GM20000 (cell line): ENCODE results near the gene SPINK6.

Source experiments
- DNase-seq: peaks from one replicate; pipeline ENCODE4 v3.0.0; 2012; ENCODE audit warnings: low spot score
- CTCF ChIP-seq: IDR thresholded peaks from 2 replicates; pipeline ENCODE4 v1.5.1; 2012; ENCODE audit warnings: mild to moderate bottlenecking, control low read depth; ENCODE audit errors: extremely low read depth, missing control alignments

The SPINK6 gene, protein sequence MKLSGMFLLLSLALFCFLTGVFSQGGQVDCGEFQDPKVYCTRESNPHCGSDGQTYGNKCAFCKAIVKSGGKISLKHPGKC

DNA sequence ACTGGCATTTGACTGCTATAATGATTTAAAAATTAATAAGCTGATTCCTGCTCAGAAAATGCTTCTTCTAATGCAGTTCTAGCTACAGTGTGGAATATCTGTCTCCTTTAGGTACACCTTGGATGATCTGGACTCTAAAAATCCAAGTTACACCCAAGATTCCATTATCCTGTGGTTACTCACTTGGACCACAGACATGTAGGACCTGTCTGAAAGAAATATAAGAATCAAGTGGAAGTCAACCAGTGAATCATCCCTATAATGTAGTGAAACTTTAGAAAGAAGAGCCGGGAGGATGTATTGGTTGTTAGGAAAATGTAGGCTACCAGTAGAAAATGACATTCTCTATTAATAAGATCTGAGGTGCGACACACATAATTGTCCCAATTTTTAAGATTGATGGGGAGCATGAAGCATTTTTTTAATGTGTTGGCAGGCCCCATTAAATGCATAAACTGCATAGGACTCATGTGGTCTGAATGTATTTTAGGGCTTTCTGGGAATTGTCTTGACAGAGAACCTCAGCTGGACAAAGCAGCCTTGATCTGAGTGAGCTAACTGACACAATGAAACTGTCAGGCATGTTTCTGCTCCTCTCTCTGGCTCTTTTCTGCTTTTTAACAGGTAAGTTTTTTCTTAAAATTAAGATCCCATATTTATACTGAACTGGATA is at the start of gene SPINK6:
Gene SPINK6 (plus strand): TSS at position 512 of the 673 bp plus-strand sequence. CDS start 55 bp downstream, at position 567.
- no peak for DNase-seq
- TF ChIP-seq CTCF = no peak

DNA sequence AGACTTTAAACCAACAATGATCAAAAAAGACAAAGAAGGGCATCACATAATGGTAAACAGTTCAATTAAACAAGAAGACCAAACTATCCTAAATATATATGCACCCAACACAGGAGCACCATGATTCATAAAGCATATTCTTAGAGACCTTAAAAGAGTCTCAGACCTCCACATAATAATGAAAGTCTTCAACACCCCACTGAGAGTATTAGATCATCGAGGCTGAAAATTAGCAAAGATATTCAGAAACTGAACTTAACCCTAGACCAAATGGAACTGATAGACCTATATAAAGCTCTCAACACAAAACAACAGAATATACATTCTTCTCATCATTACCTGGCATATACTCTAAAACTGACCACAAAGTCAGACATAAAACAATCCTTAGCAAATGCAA is 46.2 kb upstream of the SPINK6 start:
- TF ChIP-seq CTCF = no peak
- no peak for DNase-seq

DNA sequence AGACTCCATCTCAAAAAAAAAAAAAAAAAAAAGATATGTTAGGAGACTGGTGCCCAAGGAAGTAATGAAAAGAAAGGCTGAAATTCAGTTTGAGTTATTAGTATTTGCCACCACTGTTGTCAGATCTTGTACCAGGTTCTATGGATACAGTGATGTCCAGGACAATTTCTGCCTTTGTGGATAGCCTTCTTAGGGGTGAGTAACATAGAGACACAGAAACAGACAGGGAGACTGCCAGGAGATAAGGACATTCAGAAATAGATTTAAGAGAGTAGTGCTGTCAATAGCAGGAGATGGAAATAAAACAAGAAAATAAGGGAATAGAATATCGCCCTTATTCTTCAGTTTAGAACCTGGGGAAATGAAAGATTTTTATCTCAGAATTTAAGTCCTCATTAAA is 40.8 kb upstream of the SPINK6 start:
- no peak for TF ChIP-seq CTCF
- no peak for DNase-seq

DNA sequence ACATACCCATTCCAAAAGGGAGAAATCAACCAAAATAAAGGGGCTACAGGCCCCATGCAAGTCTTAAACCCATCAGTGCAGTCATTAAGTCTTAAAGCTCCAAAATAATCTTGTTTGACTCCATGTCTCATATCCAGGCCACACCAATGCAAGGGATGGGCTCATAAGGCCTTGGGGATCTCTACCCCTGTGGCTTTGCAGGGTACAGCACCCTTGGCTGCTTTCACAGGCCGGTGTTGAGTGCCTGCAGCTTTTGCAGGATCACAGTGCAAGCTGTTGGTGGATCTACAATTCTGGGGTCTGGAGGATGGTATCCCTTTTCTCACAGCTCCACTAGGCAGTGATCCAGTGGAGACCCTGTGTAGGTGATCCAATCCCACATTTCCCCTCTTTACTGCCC is 39.5 kb upstream of the SPINK6 start:
- DNase-seq = no peak
- TF ChIP-seq CTCF = no peak

DNA sequence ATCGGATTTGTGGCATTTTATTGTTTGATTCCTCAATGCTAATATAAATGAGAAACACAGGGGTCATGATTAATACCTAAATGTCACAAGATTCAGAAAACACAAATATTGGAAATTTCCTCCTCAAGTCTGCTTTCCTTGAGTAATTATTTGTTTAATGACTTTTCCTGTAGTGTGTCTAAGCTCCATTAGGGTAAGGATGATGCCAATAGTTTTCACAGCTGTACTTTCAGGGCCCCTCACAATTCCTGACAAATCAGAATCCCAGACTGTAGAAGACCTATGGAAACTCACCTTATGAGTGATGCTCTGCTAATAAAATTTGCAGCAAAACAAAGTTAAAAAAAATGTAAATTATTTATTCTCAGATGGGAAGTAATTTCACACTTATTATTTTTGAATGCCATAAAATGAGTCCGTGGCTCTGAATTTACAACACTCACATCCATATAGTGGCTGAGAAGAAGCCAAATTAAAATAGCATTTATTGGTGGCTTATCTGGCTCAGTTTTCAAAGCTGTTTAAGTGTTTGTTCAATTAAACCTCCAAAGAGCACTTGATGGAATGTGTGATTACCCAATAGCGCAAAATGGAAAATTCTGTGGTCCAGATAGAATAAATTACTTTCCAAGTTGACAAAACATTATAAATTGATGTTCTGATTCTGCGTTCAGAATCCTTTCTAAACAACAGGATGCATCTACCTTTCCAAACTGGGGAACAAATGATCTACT is 36.1 kb upstream of the SPINK6 start:
- no peak for DNase-seq
- TF ChIP-seq CTCF = no peak

- DNase-seq = no peak
- TF ChIP-seq CTCF = no peak
These were observed 34.6 kb upstream of the SPINK6 start, which contains the start of gene SPINK14 for GRCh38 chr5:148168246-148168645. TSS of gene SPINK14 (plus strand) at chr5:148168546. CDS start at chr5:148169733, 1,187 bp downstream.

- no peak for TF ChIP-seq CTCF
These were observed 30.5 kb upstream of the SPINK6 start for GRCh38 chr5:148172377-148172776.

More at GRCh38 chr5:148172377-148172776, 30.5 kb upstream of the SPINK6 start:
- DNase-seq = no peak
